ENCODE results near the gene PLEKHG2. TPM values are rescaled to one million over a fixed set of nuclear protein-coding genes. Genes with fewer than 3 reads are reported as not detected.

The PLEKHG2 gene
- total and polyA plus RNA-seq, 7 experiments from 2014 or later: 2.6 to 205 (median 21.7) TPM

DNA sequence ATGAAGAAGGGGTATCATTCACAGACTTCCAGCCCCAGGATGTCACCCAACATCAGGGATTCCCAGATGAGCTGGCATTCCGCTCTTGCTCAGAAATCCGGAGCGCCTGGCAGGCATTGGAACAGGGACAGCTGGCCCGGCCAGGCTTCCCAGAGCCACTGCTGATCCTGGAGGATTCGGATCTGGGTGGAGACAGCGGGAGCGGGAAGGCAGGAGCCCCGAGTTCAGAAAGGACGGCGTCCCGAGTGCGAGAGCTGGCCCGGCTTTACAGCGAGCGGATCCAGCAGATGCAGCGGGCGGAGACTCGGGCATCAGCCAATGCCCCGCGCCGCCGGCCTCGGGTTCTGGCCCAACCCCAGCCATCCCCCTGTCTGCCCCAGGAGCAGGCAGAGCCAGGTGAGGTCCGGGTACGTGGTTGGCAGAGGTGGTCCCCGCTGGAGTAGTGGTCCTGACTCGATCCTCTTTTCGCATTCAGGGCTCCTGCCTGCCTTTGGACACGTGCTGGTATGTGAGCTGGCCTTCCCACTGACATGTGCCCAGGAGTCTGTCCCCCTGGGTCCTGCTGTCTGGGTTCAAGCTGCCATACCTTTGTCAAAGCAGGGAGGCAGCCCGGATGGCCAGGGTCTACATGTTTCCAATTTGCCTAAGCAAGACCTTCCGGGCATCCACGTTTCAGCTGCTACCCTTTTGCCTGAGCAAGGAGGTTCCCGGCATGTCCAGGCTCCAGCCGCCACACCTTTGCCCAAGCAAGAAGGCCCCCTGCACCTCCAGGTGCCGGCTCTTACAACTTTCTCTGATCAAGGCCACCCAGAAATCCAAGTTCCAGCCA, 11.0 kb downstream of the PLEKHG2 start:
- intact Hi-C loops (cut with micrococcal nuclease): no loop called here
- H3K4me1 ChIP-seq (ENCODE audit: control insufficient read depth in 2 of 2, insufficient read depth in 2 of 2, low read length in 2 of 2): no peaks in the 10 kb centered on the region
- peaks cover 0 to 51% (median 0%) of the 10 kb centered on the region in 3 experiments for H3K36me3 ChIP-seq (ENCODE audit: control insufficient read depth in 2 of 3, insufficient read depth in 3 of 3, low read length in 3 of 3)
- DNase-seq (no peak), ATAC-seq (no peak)
- Mint-ChIP-seq H3K27ac (peak overlapping the region in 2 of 9 donors; percentile 47 to 55), H3K4me3 (no peak overlapping the region), H3K27me3 (no peaks in the 10 kb centered on the region), H3K36me3 (peaks cover 0 to 19% (median 3%) of the 10 kb centered on the region in 5 donors), H3K9me3 (no peaks in the 10 kb centered on the region), H3K4me1 (peaks cover 0 to 6% (median 0%) of the 10 kb centered on the region in 7 donors)
- no peak overlapping the region for H3K4me3 ChIP-seq (ENCODE audit: low read length)
- ChIA-PET POLR2A (interaction anchor here (1.4 to 6.9 kb wide), 2 partner anchors 12 to 25 kb away, joined by 4 to 46 read pairs; partner anchors contain the start of gene RPS16), CTCF (no interaction called here)
- H3K27ac ChIP-seq (ENCODE audit: low read depth, low read length): no peak overlapping the region
- H3K27me3 ChIP-seq (ENCODE audit: control insufficient read depth in 2 of 2, insufficient read depth in 2 of 2, low read length in 2 of 2): no peaks in the 10 kb centered on the region
- no peaks in the 10 kb centered on the region for H3K9me3 ChIP-seq (ENCODE audit: control insufficient read depth in 2 of 3, low read length in 3 of 3)

DNA sequence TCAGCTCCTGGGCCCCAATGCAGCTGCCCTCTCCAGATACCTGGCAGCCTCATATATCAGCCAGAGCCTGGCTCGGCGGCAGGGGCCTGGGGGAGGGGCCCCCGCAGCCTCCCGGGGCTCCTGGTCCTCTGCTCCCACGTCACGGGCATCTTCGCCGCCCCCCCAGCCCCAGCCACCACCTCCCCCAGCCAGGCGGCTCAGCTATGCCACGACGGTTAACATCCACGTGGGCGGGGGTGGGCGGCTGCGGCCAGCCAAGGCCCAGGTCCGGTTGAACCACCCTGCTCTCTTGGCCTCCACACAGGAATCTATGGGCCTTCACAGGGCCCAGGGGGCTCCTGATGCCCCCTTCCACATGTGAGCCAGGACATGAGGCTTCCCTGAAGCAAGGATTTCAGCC, 12.5 kb downstream of the PLEKHG2 start:
- no peak overlapping the region for H3K4me3 ChIP-seq (ENCODE audit: low read length)
- no peaks in the 10 kb centered on the region for H3K27me3 ChIP-seq (ENCODE audit: control insufficient read depth in 2 of 2, insufficient read depth in 2 of 2, low read length in 2 of 2)
- intact Hi-C loops (cut with micrococcal nuclease): no loop called here
- Mint-ChIP-seq H3K27ac (peak overlapping the region in 1 of 9 donors; percentile 24), H3K36me3 (peaks cover 0 to 13% (median 3%) of the 10 kb centered on the region in 5 donors), H3K4me3 (no peak overlapping the region), H3K27me3 (no peaks in the 10 kb centered on the region), H3K9me3 (peaks cover 0 to 1% (median 0%) of the 10 kb centered on the region in 11 donors), H3K4me1 (peaks cover 0 to 6% (median 0%) of the 10 kb centered on the region in 7 donors)
- ChIA-PET POLR2A (interaction anchor here (0.8 to 6.9 kb wide), 3 partner anchors 10 to 27 kb away, joined by 4 to 46 read pairs (median 4); partner anchors contain the start of gene RPS16), CTCF (no interaction called here)
- H3K4me1 ChIP-seq (ENCODE audit: control insufficient read depth in 2 of 2, insufficient read depth in 2 of 2, low read length in 2 of 2): no peaks in the 10 kb centered on the region
- no peak overlapping the region for H3K27ac ChIP-seq (ENCODE audit: low read depth, low read length)
- no peaks in the 10 kb centered on the region for H3K9me3 ChIP-seq (ENCODE audit: control insufficient read depth in 2 of 3, low read length in 3 of 3)
- peaks cover 0 to 43% (median 0%) of the 10 kb centered on the region in 3 experiments for H3K36me3 ChIP-seq (ENCODE audit: control insufficient read depth in 2 of 3, insufficient read depth in 3 of 3, low read length in 3 of 3)
- DNase-seq (no peak), ATAC-seq (no peak)

GRCh38 chr19:39425744-39426143, 13.3 kb downstream of the PLEKHG2 start:
- H3K27me3 ChIP-seq (ENCODE audit: control insufficient read depth in 2 of 2, insufficient read depth in 2 of 2, low read length in 2 of 2): no peaks in the 10 kb centered on the region
- CTCF ChIA-PET: interaction anchor here (0.8 kb wide), 1 partner anchor 11 kb away, joined by 5 read pairs; no protein-coding TSS in a partner anchor
- no peaks in the 10 kb centered on the region for H3K27me3 Mint-ChIP-seq
- H3K4me1 ChIP-seq (ENCODE audit: control insufficient read depth in 2 of 2, insufficient read depth in 2 of 2, low read length in 2 of 2): peaks cover 0 to 5% of the 10 kb centered on the region in 2 donors
- intact Hi-C loops (cut with micrococcal nuclease): no loop called here
- H3K9me3 ChIP-seq (ENCODE audit: control insufficient read depth in 2 of 3, low read length in 3 of 3): no peaks in the 10 kb centered on the region
- H3K4me1 Mint-ChIP-seq: peaks cover 0 to 9% (median 3%) of the 10 kb centered on the region in 7 donors
- peaks cover 0 to 43% (median 0%) of the 10 kb centered on the region in 3 experiments for H3K36me3 ChIP-seq (ENCODE audit: control insufficient read depth in 2 of 3, insufficient read depth in 3 of 3, low read length in 3 of 3)
- no peak overlapping the region for H3K4me3 Mint-ChIP-seq
- DNase-seq: no peak
- H3K27ac Mint-ChIP-seq: peak overlapping the region in 1 of 9 donors; percentile 8
- H3K9me3 Mint-ChIP-seq: peaks cover 0 to 1% (median 0%) of the 10 kb centered on the region in 11 donors
- H3K4me3 ChIP-seq (ENCODE audit: low read length): no peak overlapping the region
- POLR2A ChIA-PET: interaction anchor here (0.7 to 6.9 kb wide), 4 partner anchors 9 to 19 kb away, joined by 3 to 46 read pairs (median 4); partner anchors contain the start of genes RPS16 and SUPT5H
- H3K27ac ChIP-seq (ENCODE audit: low read depth, low read length): no peak overlapping the region
- ATAC-seq: no peak
- H3K36me3 Mint-ChIP-seq: peaks cover 0 to 13% (median 3%) of the 10 kb centered on the region in 5 donors

DNA sequence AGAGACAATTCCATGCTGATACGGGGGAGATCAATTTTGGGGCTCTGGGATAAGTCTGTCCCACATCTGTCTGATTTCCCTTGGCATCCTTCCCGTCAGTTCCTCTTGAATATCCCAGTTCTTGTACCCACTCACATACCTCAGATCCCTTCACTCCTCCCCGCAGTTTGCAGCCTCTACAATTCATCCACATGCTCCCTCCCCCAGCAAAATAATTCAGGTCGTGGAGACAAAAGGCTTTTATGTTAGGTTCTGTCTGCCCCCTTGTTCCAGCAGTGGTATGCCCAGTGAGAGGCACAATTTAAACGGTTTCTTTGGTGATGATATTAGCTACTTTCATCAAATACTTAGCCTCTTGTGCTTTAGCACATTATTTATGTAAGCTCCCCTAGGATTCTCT, 13.7 kb downstream of the PLEKHG2 start:
- Mint-ChIP-seq H3K36me3 (peaks cover 0 to 13% (median 3%) of the 10 kb centered on the region in 5 donors), H3K4me1 (peaks cover 0 to 9% (median 3%) of the 10 kb centered on the region in 7 donors), H3K27ac (peak overlapping the region in 3 of 9 donors; percentile 6 to 8 (median 7)), H3K9me3 (peaks cover 0 to 1% (median 0%) of the 10 kb centered on the region in 11 donors), H3K4me3 (no peak overlapping the region), H3K27me3 (no peaks in the 10 kb centered on the region)
- peaks cover 0 to 7% of the 10 kb centered on the region in 2 donors for H3K4me1 ChIP-seq (ENCODE audit: control insufficient read depth in 2 of 2, insufficient read depth in 2 of 2, low read length in 2 of 2)
- no peak overlapping the region for H3K4me3 ChIP-seq (ENCODE audit: low read length)
- intact Hi-C loops (cut with micrococcal nuclease): no loop called here
- POLR2A ChIA-PET: interaction anchor here (0.7 to 6.9 kb wide), 4 partner anchors 9 to 19 kb away, joined by 3 to 46 read pairs (median 4); partner anchors contain the start of genes RPS16 and SUPT5H
- ATAC-seq (no peak), DNase-seq (no peak)
- H3K27me3 ChIP-seq (ENCODE audit: control insufficient read depth in 2 of 2, insufficient read depth in 2 of 2, low read length in 2 of 2): no peaks in the 10 kb centered on the region
- peaks cover 0 to 43% (median 0%) of the 10 kb centered on the region in 3 experiments for H3K36me3 ChIP-seq (ENCODE audit: control insufficient read depth in 2 of 3, insufficient read depth in 3 of 3, low read length in 3 of 3)
- no peak overlapping the region for H3K27ac ChIP-seq (ENCODE audit: low read depth, low read length)
- CTCF ChIA-PET: no interaction called here
- no peaks in the 10 kb centered on the region for H3K9me3 ChIP-seq (ENCODE audit: control insufficient read depth in 2 of 3, low read length in 3 of 3)

DNA sequence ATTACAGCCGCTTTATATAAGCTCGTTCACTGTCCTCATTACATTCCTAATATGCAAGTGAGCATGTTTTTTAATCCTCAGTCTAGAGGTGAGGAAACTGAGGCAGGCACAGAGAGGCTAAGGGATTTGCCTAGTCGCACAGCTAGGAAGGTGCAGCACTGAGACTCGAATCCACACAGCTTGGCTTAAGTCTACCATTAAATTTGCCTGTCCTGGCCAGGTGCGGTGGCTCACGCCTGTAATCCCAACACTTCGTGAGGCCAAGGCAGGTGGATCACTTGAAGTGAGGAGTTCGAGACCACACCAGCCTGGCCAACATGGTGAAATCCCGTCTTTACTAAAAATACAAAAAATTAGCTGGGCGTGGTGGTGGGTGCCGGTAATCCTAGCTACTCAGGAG, 15.2 kb downstream of the PLEKHG2 start:
- Mint-ChIP-seq H3K27me3 (no peaks in the 10 kb centered on the region), H3K36me3 (peaks cover 0 to 17% (median 4%) of the 10 kb centered on the region in 5 donors), H3K27ac (no peak overlapping the region), H3K4me3 (no peak overlapping the region), H3K9me3 (peaks cover 0 to 1% (median 0%) of the 10 kb centered on the region in 11 donors), H3K4me1 (peaks cover 0 to 16% (median 4%) of the 10 kb centered on the region in 7 donors)
- H3K36me3 ChIP-seq (ENCODE audit: control insufficient read depth in 2 of 3, insufficient read depth in 3 of 3, low read length in 3 of 3): peaks cover 0 to 43% (median 0%) of the 10 kb centered on the region in 3 experiments
- intact Hi-C loops (cut with micrococcal nuclease): no loop called here
- H3K4me3 ChIP-seq (ENCODE audit: low read length): no peak overlapping the region
- peaks cover 0 to 9% of the 10 kb centered on the region in 2 donors for H3K4me1 ChIP-seq (ENCODE audit: control insufficient read depth in 2 of 2, insufficient read depth in 2 of 2, low read length in 2 of 2)
- POLR2A ChIA-PET: interaction anchor here (0.7 to 6.9 kb wide), 6 partner anchors 8 to 21 kb away, joined by 4 to 46 read pairs (median 6); partner anchors contain the start of genes PLEKHG2, RPS16 and ZFP36
- no peak for DNase-seq
- no peaks in the 10 kb centered on the region for H3K27me3 ChIP-seq (ENCODE audit: control insufficient read depth in 2 of 2, insufficient read depth in 2 of 2, low read length in 2 of 2)
- no peaks in the 10 kb centered on the region for H3K9me3 ChIP-seq (ENCODE audit: control insufficient read depth in 2 of 3, low read length in 3 of 3)
- H3K27ac ChIP-seq (ENCODE audit: low read depth, low read length): no peak overlapping the region
- no peak for ATAC-seq
- CTCF ChIA-PET: no interaction called here

DNA sequence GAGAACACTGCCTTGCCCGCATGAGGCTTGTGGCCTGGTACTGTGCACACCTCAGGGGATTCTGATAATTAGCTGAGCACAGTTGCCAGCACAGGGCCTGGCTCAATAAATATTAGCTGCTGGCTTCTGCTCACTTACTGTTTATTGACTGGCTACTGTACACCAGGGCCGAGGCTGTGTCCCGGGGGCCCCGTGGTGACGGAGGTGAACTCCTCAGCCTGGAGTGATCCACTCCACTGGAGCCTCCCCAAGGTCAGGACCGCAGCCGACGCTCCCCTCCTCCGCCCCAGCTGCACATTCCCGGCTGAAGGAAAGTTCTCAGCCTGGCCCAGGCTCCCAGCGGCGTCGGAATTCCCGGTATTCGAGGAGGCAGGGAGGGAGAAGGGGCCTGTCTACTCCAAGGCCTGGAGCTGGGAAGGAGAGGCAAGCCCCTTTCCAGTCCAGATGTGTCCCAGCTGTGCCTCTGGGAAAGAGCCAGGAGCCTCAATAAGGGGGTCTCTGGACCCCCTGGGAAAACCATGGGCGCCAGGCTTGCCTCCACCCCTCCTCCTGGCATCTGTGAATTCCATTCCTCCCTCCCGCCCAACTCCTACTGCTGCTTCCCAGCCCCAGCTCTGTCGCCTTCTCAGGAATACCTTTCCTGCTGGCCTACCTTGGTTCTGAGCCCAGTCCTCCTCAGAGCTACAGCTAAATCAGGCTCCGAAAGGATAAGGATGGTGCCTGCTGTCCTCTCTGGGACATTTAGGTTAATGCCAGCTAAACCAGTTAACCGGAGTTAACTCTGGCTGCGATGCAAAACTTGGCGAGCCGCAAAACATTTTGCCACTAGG, 16.0 kb downstream of the PLEKHG2 start:
- H3K36me3 ChIP-seq (ENCODE audit: control insufficient read depth in 2 of 3, insufficient read depth in 3 of 3, low read length in 3 of 3): peaks cover 0 to 43% (median 4%) of the 10 kb centered on the region in 3 experiments
- no peak overlapping the region for H3K27ac ChIP-seq (ENCODE audit: low read depth, low read length)
- no peak overlapping the region for H3K4me3 ChIP-seq (ENCODE audit: low read length)
- no peak overlapping the region for H3K4me3 Mint-ChIP-seq
- peaks cover 3 to 9% of the 10 kb centered on the region in 2 donors for H3K4me1 ChIP-seq (ENCODE audit: control insufficient read depth in 2 of 2, insufficient read depth in 2 of 2, low read length in 2 of 2)
- peaks cover 0 to 21% (median 12%) of the 10 kb centered on the region in 5 donors for H3K36me3 Mint-ChIP-seq
- H3K4me1 Mint-ChIP-seq: peaks cover 0 to 23% (median 10%) of the 10 kb centered on the region in 7 donors
- intact Hi-C loops (cut with micrococcal nuclease): no loop called here
- no peak for DNase-seq
- H3K27me3 ChIP-seq (ENCODE audit: control insufficient read depth in 2 of 2, insufficient read depth in 2 of 2, low read length in 2 of 2): no peaks in the 10 kb centered on the region
- ChIA-PET POLR2A (interaction anchor here (0.7 to 6.9 kb wide), 4 partner anchors 7 to 22 kb away, joined by 4 to 46 read pairs (median 6); partner anchors contain the start of genes PLEKHG2, RPS16 and ZFP36), CTCF (interaction anchor here (1.1 kb wide), 1 partner anchor 46 kb away, joined by 4 read pairs; no protein-coding TSS in a partner anchor)
- no peak for ATAC-seq
- H3K9me3 Mint-ChIP-seq: peaks cover 0 to 1% (median 0%) of the 10 kb centered on the region in 11 donors
- no peaks in the 10 kb centered on the region for H3K27me3 Mint-ChIP-seq
- peak overlapping the region in 2 of 9 donors; percentile 17 to 59 for H3K27ac Mint-ChIP-seq
- H3K9me3 ChIP-seq (ENCODE audit: control insufficient read depth in 2 of 3, low read length in 3 of 3): no peaks in the 10 kb centered on the region

All from naive thymus-derived CD4-positive, alpha-beta T cell (primary cell).